Stimulated activated CD4-positive, alpha-beta T cell treated with anti-CD3 and anti-CD28 coated beads, Interleukin-1b, Interleukin-23, amount 100 ng/mL, for 4 hours (primary cell): ENCODE measurements around the gene KIFAP3.
"Not testable (repeated sequence)": the region's sequence is repeated elsewhere in the genome, so short reads cannot be mapped to it uniquely, and the experiment has no call there.

Experiments
- DNase-seq, 2 donors: peaks; one replicate each; pipeline ENCODE4 v3.0.0-alpha.2; 2020; ENCODE audit warnings: low read depth in 2 of 2

KIFAP3 gene

GRCh38 chr1:170074250-170075157 is at the start of gene KIFAP3:
TSS of gene KIFAP3 (minus strand) at chr1:170074695. CDS start at chr1:170074467, 228 bp downstream.
- peak; percentile 86 to 90 for DNase-seq

- DNase-seq, result no peak
These were observed 47.9 kb upstream of the KIFAP3 start for GRCh38 chr1:170122366-170122765.

- no peak for DNase-seq
These were observed 40.4 kb upstream of the KIFAP3 start for GRCh38 chr1:170114906-170115305.

GRCh38 chr1:170113140-170113539 is 38.6 kb upstream of the KIFAP3 start:
- not testable (repeated sequence) for DNase-seq

GRCh38 chr1:170097449-170097948 is 23.0 kb upstream of the KIFAP3 start:
- no peak for DNase-seq

- DNase-seq, result no peak
These were observed 22.4 kb upstream of the KIFAP3 start for GRCh38 chr1:170096806-170097340.

- no peak for DNase-seq
These were observed 21.7 kb upstream of the KIFAP3 start for GRCh38 chr1:170095976-170096748.

GRCh38 chr1:170094697-170095616 is 20.5 kb upstream of the KIFAP3 start:
- not testable (repeated sequence) for DNase-seq

- DNase-seq, result no peak
These were observed 12.0 kb upstream of the KIFAP3 start for GRCh38 chr1:170086399-170087032.

GRCh38 chr1:170085091-170085490 is 10.6 kb upstream of the KIFAP3 start:
- no peak for DNase-seq

- no peak for DNase-seq
These were observed 4.2 kb upstream of the KIFAP3 start for GRCh38 chr1:170078610-170079189.

- no peak for DNase-seq
These were observed 3.4 kb upstream of the KIFAP3 start for GRCh38 chr1:170077926-170078325.

GRCh38 chr1:170076952-170077351 is 2.5 kb upstream of the KIFAP3 start:
- DNase-seq, result not testable (repeated sequence)

GRCh38 chr1:170076199-170076598 is 1.7 kb upstream of the KIFAP3 start:
- no peak for DNase-seq

GRCh38 chr1:170075186-170075585 is 691 bp upstream of the KIFAP3 start:
- DNase-seq, result no peak

GRCh38 chr1:170073893-170074249 is 624 bp downstream of the KIFAP3 start:
- no peak for DNase-seq

- no peak for DNase-seq
These were observed 3.1 kb downstream of the KIFAP3 start for GRCh38 chr1:170071378-170071777.

GRCh38 chr1:170068923-170069322 is 5.6 kb downstream of the KIFAP3 start:
- no peak for DNase-seq

GRCh38 chr1:170067253-170067819 is 7.2 kb downstream of the KIFAP3 start:
- DNase-seq, result no peak

- DNase-seq, result no peak
These were observed 9.7 kb downstream of the KIFAP3 start for GRCh38 chr1:170064821-170065220.
